Activated B cell treated with CpG ODN at 0.5 μM for 24 hours (primary cell): Measurements from ENCODE around the gene NEAT1. TPM values are rescaled to one million over a fixed set of nuclear protein-coding genes. Genes with fewer than 3 reads are reported as not detected.
A peak's percentile ranks its signal among the peaks of the same experiment; 100 is the strongest.

ENCODE experiments used
- ATAC-seq: fragments of 200-7000 bp; cut with Tn5 transposase; one replicate; pipeline ENCODE4 v1.10.0; 2021; ENCODE audit warnings: low read depth, mild to moderate bottlenecking, moderate library complexity
- CTCF ChIA-PET: fragments of 350-600 bp; sonication (Branson Sonifier 250); formaldehyde crosslinking; loops from one replicate; lab custom pipeline; 2021; ENCODE audit warnings: antibody characterized with exemption; lab: Charles Lee
- POLR2A ChIA-PET: fragments of 350-600 bp; sonication (Branson Sonifier 250); formaldehyde crosslinking; loops from one replicate; lab custom pipeline; 2021; ENCODE audit warnings: antibody characterized with exemption; lab: Charles Lee
- DNase-seq: peaks from one replicate; pipeline ENCODE4 v3.0.0; 2022
- H3K27ac Mint-ChIP-seq: one replicate; pipeline ENCODE4 v1.8.0; 2020; ENCODE audit warnings: mixed read lengths
- H3K27me3 Mint-ChIP-seq: one replicate; pipeline ENCODE4 v1.8.0; 2021; ENCODE audit warnings: mixed read lengths
- H3K36me3 Mint-ChIP-seq: one replicate; pipeline ENCODE4 v1.8.0; 2021; ENCODE audit warnings: low read depth, mixed read lengths
- H3K4me1 Mint-ChIP-seq: one replicate; pipeline ENCODE4 v1.8.0; 2021; ENCODE audit warnings: mixed read lengths
- H3K4me3 Mint-ChIP-seq: one replicate; pipeline ENCODE4 v1.8.0; 2020; ENCODE audit warnings: mild to moderate bottlenecking, mixed read lengths
- H3K9me3 Mint-ChIP-seq: one replicate; pipeline ENCODE4 v1.8.0; 2020; ENCODE audit warnings: mixed read lengths
- intact Hi-C: fragments of 100-400 bp; cut with micrococcal nuclease; formaldehyde crosslinking; loops from one replicate; pipeline ENCODE4 v1.15.1; 2024
- total RNA-seq: library from RNA; stranded (reverse); gene quantifications from 2 replicates; pipeline ENCODE4 v1.2.3, GENCODE V29; 2022
- TF ChIP-seq, protein P1 (sequence below): fragments of 200-600 bp; IDR thresholded peaks from one replicate; pipeline ENCODE4 v1.8.0; 2022; ENCODE audit warnings: antibody characterized with exemption, mild to moderate bottlenecking

The NEAT1 gene
- total RNA-seq, 1 donor from 2014 or later = 699 TPM

DNA sequence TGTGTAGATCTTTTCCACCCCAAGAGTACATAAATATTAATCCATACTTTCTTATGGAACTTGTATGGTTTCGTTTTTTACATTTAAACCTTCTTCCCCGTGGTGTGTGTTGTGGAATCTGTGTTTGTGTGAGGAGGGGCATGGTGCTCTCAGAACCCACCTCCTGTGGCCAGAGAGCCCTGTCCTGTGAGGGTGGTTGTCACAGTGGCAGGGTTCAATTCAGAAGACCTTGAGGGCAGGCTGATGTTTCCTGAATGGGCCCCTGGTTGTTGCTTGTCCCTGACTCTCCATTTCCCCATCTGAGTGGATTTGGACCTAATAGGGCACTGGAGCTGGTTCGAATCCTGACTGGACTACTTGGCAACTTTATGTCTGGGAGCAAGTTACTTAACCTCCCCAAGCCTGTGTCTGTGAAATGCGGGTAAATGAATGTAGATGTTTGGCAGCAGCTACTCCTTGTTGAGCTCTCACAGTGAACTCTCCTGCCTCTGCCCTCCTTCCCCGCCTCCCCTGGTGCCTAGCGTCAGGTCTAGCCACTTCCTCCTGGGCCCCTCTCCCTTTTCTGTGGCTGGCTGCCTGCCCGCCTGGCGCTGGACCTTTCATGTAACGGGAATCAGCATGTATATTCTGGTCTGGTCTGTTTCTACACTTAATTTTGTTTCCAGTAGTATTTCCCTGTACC, 7.3 kb downstream of the NEAT1 start:
- Mint-ChIP-seq H3K4me3 (peak overlapping the region; percentile 78), H3K27me3 (no peaks in the 10 kb centered on the region), H3K36me3 (peaks cover 42% of the 10 kb centered on the region), H3K27ac (peak overlapping the region; percentile 100), H3K4me1 (peaks cover 89% of the 10 kb centered on the region), H3K9me3 (no peaks in the 10 kb centered on the region)
- ChIA-PET POLR2A (interaction anchor here (0.6 to 19.3 kb wide), 14 partner anchors 11 to 97 kb away, joined by 3 to 3752 read pairs (median 5); partner anchors contain the start of genes MALAT1 and NEAT1), CTCF (interaction anchor here (0.5 to 1.5 kb wide), 4 partner anchors 11 to 76 kb away, joined by 3 to 4 read pairs (median 4); no protein-coding TSS in a partner anchor)
- DNase-seq (no peak), ATAC-seq (no peak)
- intact Hi-C loops = loop anchor here (2.0 kb wide), 1 partner anchor 43 kb away; no protein-coding TSS in a partner anchor
- TF ChIP-seq, protein P1, sequence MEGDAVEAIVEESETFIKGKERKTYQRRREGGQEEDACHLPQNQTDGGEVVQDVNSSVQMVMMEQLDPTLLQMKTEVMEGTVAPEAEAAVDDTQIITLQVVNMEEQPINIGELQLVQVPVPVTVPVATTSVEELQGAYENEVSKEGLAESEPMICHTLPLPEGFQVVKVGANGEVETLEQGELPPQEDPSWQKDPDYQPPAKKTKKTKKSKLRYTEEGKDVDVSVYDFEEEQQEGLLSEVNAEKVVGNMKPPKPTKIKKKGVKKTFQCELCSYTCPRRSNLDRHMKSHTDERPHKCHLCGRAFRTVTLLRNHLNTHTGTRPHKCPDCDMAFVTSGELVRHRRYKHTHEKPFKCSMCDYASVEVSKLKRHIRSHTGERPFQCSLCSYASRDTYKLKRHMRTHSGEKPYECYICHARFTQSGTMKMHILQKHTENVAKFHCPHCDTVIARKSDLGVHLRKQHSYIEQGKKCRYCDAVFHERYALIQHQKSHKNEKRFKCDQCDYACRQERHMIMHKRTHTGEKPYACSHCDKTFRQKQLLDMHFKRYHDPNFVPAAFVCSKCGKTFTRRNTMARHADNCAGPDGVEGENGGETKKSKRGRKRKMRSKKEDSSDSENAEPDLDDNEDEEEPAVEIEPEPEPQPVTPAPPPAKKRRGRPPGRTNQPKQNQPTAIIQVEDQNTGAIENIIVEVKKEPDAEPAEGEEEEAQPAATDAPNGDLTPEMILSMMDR = no peak

DNA sequence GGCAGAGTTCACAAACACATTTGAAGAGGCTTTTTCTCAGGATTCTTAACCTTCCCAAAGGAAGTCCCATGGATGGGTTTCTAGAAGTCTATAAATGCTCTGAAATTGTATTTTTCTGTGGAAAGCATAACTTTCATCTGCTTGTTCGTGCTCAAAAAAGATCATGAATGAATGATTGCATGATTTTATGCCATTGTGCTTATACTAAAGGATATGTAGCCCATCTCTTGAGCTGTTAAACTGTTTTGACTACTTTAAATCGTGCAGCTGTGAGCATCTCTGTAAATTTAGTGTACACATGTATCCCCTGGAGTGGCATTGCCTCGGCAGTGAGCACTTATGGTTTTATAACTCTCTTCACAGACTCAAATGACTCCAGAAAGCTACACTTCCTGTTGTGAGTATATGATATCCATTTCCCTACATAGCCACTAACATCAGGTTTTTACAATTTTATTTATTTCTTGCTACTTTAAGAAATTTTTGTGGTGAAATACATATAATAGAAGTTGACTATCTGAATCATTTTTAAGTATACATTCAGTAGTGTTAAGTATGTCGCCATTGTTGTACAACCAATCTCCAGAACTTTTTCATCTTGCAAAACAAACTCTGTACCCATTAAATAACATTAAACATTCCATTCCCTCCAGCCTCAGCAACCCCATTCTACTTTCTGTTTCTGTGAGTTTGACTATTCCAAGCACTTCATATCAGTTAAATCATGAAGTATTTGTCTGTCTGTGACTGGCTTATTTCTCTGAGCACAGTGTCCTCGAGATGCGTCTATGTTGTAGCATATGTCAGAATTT, 8.0 kb downstream of the NEAT1 start:
- Mint-ChIP-seq H3K36me3 (peaks cover 42% of the 10 kb centered on the region), H3K27ac (peak overlapping the region; percentile 100), H3K27me3 (no peaks in the 10 kb centered on the region), H3K9me3 (no peaks in the 10 kb centered on the region), H3K4me3 (peak overlapping the region; percentile 78), H3K4me1 (peaks cover 86% of the 10 kb centered on the region)
- ATAC-seq (no peak), DNase-seq (no peak)
- ChIA-PET CTCF (interaction anchor here (0.5 to 1.5 kb wide), 5 partner anchors 11 to 76 kb away, joined by 3 to 4 read pairs (median 3); no protein-coding TSS in a partner anchor), POLR2A (interaction anchor here (0.6 to 19.3 kb wide), 14 partner anchors 10 to 98 kb away, joined by 3 to 3752 read pairs (median 5); partner anchors contain the start of genes MALAT1 and NEAT1)
- intact Hi-C loops = loop anchor here (1.0 to 2.0 kb wide), 2 partner anchors 11 to 42 kb away; no protein-coding TSS in a partner anchor
- TF ChIP-seq, protein P1 = no peak

DNA sequence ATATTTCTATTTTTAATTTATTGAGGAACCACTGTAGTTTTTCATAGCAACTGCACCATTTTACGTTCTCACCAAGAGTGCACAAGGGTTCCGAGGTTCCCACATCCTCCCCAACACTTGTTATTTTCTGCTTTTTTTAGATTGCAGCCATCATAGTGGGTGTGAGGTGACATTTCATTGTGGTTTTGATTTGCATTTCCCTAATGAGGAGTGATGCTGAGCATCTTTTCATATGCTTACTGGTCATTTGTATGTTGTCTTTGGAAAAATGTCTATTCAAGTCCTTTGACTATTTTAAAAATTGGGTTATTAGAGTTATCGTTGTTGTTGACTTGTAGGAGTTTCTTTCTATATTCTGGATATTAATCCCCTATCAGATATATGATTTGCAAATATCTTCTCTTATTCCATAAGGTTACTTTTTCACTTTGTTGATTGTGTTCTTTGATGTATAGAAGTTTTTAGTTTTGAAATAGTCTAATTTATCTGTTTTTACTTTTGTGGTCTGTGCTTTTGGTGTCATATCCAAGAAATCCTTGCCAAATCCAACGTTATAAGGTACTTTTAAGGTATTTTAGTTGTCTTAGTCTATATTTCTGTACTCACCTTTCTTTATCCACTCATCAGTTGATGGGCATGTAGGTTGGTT, 9.0 kb downstream of the NEAT1 start:
- DNase-seq = no peak
- Mint-ChIP-seq H3K27me3 (no peaks in the 10 kb centered on the region), H3K4me3 (peak overlapping the region; percentile 62), H3K27ac (peak overlapping the region; percentile 82), H3K9me3 (no peaks in the 10 kb centered on the region), H3K36me3 (peaks cover 42% of the 10 kb centered on the region), H3K4me1 (peaks cover 78% of the 10 kb centered on the region)
- peak; percentile 47 for ATAC-seq
- POLR2A ChIA-PET = interaction anchor here (1.0 to 9.2 kb wide), 5 partner anchors 12 to 70 kb away, joined by 3 to 210 read pairs (median 23); partner anchors contain the start of genes MALAT1 and NEAT1
- CTCF ChIA-PET = interaction anchor here (0.5 to 1.5 kb wide), 8 partner anchors 11 to 77 kb away, joined by 3 to 15 read pairs (median 4); no protein-coding TSS in a partner anchor
- TF ChIP-seq, protein P1 = no peak
- intact Hi-C loops = loop anchor here (1.0 to 2.0 kb wide), 2 partner anchors 12 to 41 kb away; no protein-coding TSS in a partner anchor

DNA sequence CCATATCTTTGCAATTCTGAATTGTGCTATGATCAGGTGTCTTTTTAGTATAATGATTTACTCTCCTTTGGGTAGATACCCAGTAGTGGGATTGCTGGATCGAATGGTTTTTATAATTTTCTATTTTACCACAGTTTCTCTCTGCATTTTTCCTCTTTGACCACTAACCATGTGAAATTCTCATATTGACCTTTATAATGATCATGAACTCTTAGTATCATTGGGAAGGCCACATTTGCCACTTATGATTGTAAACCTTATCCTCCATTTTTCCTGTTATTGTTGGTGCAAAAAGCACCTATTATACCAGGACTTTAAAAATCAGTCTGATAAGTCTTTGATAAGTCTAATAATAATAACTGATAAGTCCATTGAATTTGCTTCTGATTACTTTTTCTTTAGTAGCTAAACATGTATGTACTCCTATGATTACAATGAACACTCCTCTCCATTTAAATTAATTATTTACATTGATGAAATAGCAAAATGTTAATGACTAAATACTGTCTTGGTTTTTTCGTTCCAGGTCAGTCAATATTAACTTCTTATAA, 9.6 kb downstream of the NEAT1 start:
- POLR2A ChIA-PET = interaction anchor here (0.6 to 1.5 kb wide), 12 partner anchors 9 to 311 kb away, joined by 3 to 83 read pairs (median 4); partner anchors contain the start of genes MALAT1 and NEAT1
- peaks cover 72% of the 10 kb centered on the region for H3K4me1 Mint-ChIP-seq
- H3K4me3 Mint-ChIP-seq = no peak overlapping the region
- H3K27me3 Mint-ChIP-seq = no peaks in the 10 kb centered on the region
- intact Hi-C loops = no loop called here
- DNase-seq (no peak), ATAC-seq (no peak)
- peak overlapping the region; percentile 82 for H3K27ac Mint-ChIP-seq
- TF ChIP-seq, protein P1 = no peak
- CTCF ChIA-PET = interaction anchor here (0.5 to 1.5 kb wide), 12 partner anchors 10 to 108 kb away, joined by 3 to 15 read pairs (median 4); no protein-coding TSS in a partner anchor
- H3K36me3 Mint-ChIP-seq = peaks cover 37% of the 10 kb centered on the region
- H3K9me3 Mint-ChIP-seq = no peaks in the 10 kb centered on the region
